ENCODE measurements around the gene KIF4B.

DNA sequence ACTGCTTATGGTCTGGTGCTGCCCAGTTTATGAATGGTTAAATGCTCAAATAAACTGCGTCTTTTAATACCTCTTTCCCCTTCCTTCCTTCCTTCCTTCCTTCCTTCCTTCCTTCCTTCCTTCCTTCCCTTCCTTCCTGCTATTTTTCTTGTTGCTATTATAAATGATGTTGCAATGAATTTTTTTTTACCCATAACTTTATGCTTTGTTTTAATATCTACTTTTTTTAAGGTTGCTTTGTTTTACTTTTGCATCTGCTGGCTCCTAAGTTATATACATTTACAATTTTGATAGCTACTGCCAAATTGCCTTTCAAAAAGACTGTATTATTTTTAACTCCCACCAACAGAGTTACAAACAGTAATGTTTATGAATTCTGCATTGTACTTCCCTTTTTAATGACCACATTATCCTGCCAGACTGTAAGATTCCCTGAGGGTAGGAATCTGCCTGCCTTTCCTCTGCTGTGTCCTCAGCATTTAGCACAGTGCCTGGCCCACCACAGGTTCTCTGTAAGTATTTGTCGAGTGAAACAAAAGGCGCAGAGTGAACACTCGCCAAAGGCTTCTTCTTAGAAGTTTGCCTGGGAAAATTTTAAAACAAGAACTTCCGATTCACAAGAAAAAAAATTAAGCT, 36.9 kb downstream of the KIF4B start:
- TF ChIP-seq POLR2AphosphoS5 (IDR thresholded peaks at IDR 0.05) (no peak), POLR2A (IDR thresholded peaks at IDR 0.05) (no peak), CTCF (IDR thresholded peaks at IDR 0.05) (no peak), EP300 (IDR thresholded peaks at IDR 0.05) (no peak)

Data from gastroesophageal sphincter (tissue), 3 donors.